ENCODE results near the gene MLLT3.

GRCh38 chr9:20349568-20349967, 272.7 kb downstream of the MLLT3 start:
- TF ChIP-seq PATZ1 (CRISPR knock-in tag; IDR thresholded peaks at IDR 0.05; ENCODE audit: borderline replicate concordance) (no peak), ISL1 (CRISPR knock-in tag; IDR thresholded peaks at IDR 0.05) (no peak), SNAI2 (CRISPR knock-in tag; IDR thresholded peaks at IDR 0.05) (no peak)

Measured in SK-N-SH treated with all-trans-retinoic acid at 6 μM for 48 hours (cell line).